Breast epithelium (tissue), 4 donors: Measurements from ENCODE around the gene PELI3. TPM values are rescaled to one million over a fixed set of nuclear protein-coding genes. Genes with fewer than 3 reads are reported as not detected.

Experiments used
- DNase-seq, 2 donors: peaks; one replicate each; pipeline ENCODE4 v3.0.0-alpha.2; 2019; ENCODE audit warnings: low spot score in 2 of 2
- H3K27ac ChIP-seq, 2 donors: fragments of 200-600 bp; sonication (generic) in 1 of 2; one replicate each; pipeline ENCODE4 v1.5.1; 2016 to 2019; ENCODE audit warnings: mild to moderate bottlenecking in 1 of 2
- H3K27me3 ChIP-seq, 2 donors: fragments of 200-600 bp; sonication (generic) in 1 of 2; one replicate each; pipeline versions ENCODE4 v1.5.1 to v1.6.0; 2017 to 2019; ENCODE audit warnings: control low read depth in 1 of 2, mild to moderate bottlenecking in 1 of 2
- H3K36me3 ChIP-seq: fragments of 200-600 bp; one replicate; pipeline ENCODE4 v1.5.1; 2019
- H3K4me1 ChIP-seq, 2 donors: fragments of 200-600 bp; sonication (generic); one replicate each; pipeline ENCODE4 v1.5.1; 2016 to 2019; ENCODE audit warnings: control low read depth in 1 of 2
- H3K4me3 ChIP-seq, 3 donors: fragments of 200-600 bp; sonication (generic); 1 replicate in 2 of 3; 2 replicates in 1 of 3; pipeline ENCODE4 v1.5.1; 2016 to 2019; ENCODE audit warnings: mild to moderate bottlenecking in 3 of 3, moderate library complexity in 2 of 3
- H3K9me3 ChIP-seq, 2 donors: fragments of 200-600 bp; sonication (generic) in 1 of 2; one replicate each; pipeline ENCODE4 v1.5.1; 2016 to 2019; ENCODE audit warnings: control low read depth in 1 of 2
- CTCF ChIP-seq, 3 donors: fragments of 450-650 bp; IDR thresholded peaks; one replicate each; pipeline ENCODE4 v1.5.1; 2016 to 2017; ENCODE audit warnings: antibody characterized with exemption in 3 of 3, mild to moderate bottlenecking in 3 of 3, moderate library complexity in 3 of 3
- POLR2A ChIP-seq: fragments of 450-650 bp; IDR thresholded peaks from one replicate; pipeline ENCODE4 v1.6.1; 2016; ENCODE audit warnings: antibody characterized with exemption, mild to moderate bottlenecking, moderate library complexity
- POLR2AphosphoS5 ChIP-seq, 3 donors: sonication (generic); formaldehyde crosslinking; IDR thresholded peaks; one replicate each; pipeline ENCODE4 v1.6.1; 2017; ENCODE audit warnings: antibody characterized with exemption in 3 of 3
- intact Hi-C: fragments of 100-400 bp; cut with DNase I; formaldehyde crosslinking; loops from one replicate; pipeline ENCODE4 v1.15.1; 2023; ENCODE audit warnings: low total_unique reads
- total RNA-seq, 3 donors: library from RNA; depleted of rRNA; stranded (reverse); fragments of >200 nt; gene quantifications; one replicate each; pipeline ENCODE4 v1.1.0, GENCODE V29; 2016

PELI3 gene
- total RNA-seq, 3 donors from 2014 or later = 16.0 to 20.0 (median 18.6) TPM

- H3K9me3 ChIP-seq = no peaks in the 10 kb centered on the region
- no peak for TF ChIP-seq CTCF (IDR thresholded peaks at IDR 0.05)
- no peaks in the 10 kb centered on the region for H3K4me1 ChIP-seq
- H3K27me3 ChIP-seq = no peaks in the 10 kb centered on the region
- intact Hi-C loops = no loop called here
- no peak overlapping the region for H3K4me3 ChIP-seq
- H3K36me3 ChIP-seq = no peaks in the 10 kb centered on the region
- no peak for DNase-seq
- no peak overlapping the region for H3K27ac ChIP-seq
Observed at GRCh38 chr11:66476173-66476840, 9.6 kb downstream of the PELI3 start.

- TF ChIP-seq CTCF (IDR thresholded peaks at IDR 0.05) (no peak), POLR2A (no peak), POLR2AphosphoS5 (IDR thresholded peaks at IDR 0.05) (no peak)
- no peak for DNase-seq
- intact Hi-C loops = no loop called here
Observed at GRCh38 chr11:66476841-66477251, 10.1 kb downstream of the PELI3 start.

GRCh38 chr11:66477263-66478201 lies 10.8 kb downstream of the PELI3 start:
- no peak for DNase-seq
- intact Hi-C loops = no loop called here
- no peak overlapping the region for H3K4me3 ChIP-seq
- H3K36me3 ChIP-seq = no peaks in the 10 kb centered on the region
- H3K27me3 ChIP-seq = no peaks in the 10 kb centered on the region
- no peak for TF ChIP-seq POLR2AphosphoS5 (IDR thresholded peaks at IDR 0.05)
- TF ChIP-seq CTCF (IDR thresholded peaks at IDR 0.05) = no peak
- TF ChIP-seq POLR2A = no peak
- no peaks in the 10 kb centered on the region for H3K4me1 ChIP-seq
- H3K9me3 ChIP-seq = no peaks in the 10 kb centered on the region
- H3K27ac ChIP-seq = no peak overlapping the region

More at GRCh38 chr11:66476841-66477251, 10.1 kb downstream of the PELI3 start:
- no peaks in the 10 kb centered on the region for H3K36me3 ChIP-seq
- no peaks in the 10 kb centered on the region for H3K4me1 ChIP-seq
- no peaks in the 10 kb centered on the region for H3K27me3 ChIP-seq
- no peak overlapping the region for H3K4me3 ChIP-seq
- H3K9me3 ChIP-seq = no peaks in the 10 kb centered on the region
- H3K27ac ChIP-seq = no peak overlapping the region

- peak overlapping the region; percentile 90 to 95 for H3K27ac ChIP-seq
- no peaks in the 10 kb centered on the region for H3K4me1 ChIP-seq
- peak overlapping the region; percentile 64 to 87 (median 72) for H3K4me3 ChIP-seq
- no peak for DNase-seq
- intact Hi-C loops = loop anchor here (1.0 kb wide), 1 partner anchor 15 kb away; no protein-coding TSS in a partner anchor
- H3K36me3 ChIP-seq = no peaks in the 10 kb centered on the region
- H3K27me3 ChIP-seq = no peaks in the 10 kb centered on the region
- TF ChIP-seq CTCF (IDR thresholded peaks at IDR 0.05) (peak; percentile 51 to 52 (median 51)), POLR2A (no peak), POLR2AphosphoS5 (IDR thresholded peaks at IDR 0.05) (no peak)
- H3K9me3 ChIP-seq = no peaks in the 10 kb centered on the region
Observed at GRCh38 chr11:66478729-66479393, 12.2 kb downstream of the PELI3 start.
